Measurements from ENCODE around the gene PREX1.
"Not testable (repeated sequence)": the region's sequence is repeated elsewhere in the genome, so short reads cannot be mapped to it uniquely, and the experiment has no call there.

Gene PREX1

DNA sequence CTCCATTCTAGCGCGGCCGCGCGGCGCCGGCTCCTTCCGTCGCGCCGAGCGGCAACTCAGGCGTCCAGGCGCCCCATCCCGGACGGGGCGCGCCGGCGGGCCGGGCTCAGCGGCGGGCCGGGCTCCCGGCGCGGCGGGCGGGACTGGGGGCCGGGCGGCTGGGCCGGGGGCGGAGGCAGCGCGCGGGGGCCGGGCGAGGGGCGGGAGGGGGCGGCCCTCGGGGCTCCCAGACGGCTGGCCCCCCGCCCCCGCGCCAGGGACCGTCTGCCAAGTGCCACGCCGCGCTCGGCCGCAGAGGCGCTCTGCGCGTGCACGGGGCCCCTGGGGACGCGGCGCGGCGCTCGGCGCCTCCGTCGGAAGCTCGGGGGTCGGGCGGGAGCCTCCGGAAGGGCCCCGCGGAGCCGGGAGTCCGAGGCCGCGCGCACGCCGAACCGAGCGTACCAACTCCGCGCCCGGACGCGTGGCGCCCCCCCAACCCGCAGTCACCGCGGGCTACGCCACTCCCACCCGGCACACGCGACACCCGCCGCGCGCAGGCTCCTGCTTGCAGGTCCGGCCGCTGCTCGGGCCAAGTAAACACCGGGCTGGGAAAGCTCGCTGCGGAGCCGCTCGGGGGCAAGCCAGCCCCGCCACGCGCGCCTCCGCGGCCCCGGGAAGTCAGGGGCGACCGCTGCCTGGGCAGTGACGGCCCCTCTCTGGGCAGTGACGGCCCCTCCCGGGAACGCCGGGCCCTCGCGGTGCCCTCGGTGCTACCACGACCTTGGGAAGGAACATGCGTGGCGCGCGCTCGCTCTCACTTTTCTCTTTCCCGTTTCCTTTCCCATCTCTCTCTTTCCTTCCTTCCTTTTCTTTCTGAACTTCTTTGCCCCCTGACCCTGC is at the start of gene PREX1:
Gene PREX1 (minus strand): TSS at position 145 of the 879 bp plus-strand sequence. CDS start 139 bp downstream, at position 6.
- peak; percentile 74 for DNase-seq (ENCODE audit: low read depth)

- no peak for DNase-seq (ENCODE audit: low read depth)
These were observed 49.5 kb upstream of the PREX1 start for GRCh38 chr20:48877304-48877703.

DNA sequence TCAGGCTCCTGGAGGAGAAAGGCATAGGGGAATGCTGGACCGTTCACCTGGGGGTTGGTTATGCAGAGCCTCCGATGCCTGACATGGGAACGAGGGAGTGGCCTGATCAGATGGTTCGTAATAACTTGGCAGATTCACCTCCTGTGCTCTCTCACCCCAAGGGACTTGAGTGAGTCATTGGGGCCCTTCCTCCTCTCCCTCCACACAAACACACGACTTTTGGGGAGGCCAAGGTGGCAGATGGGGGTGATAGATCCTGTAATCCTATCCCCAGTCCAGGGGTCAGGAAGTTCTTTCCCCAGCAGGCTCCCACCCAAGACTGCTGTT is 48.1 kb upstream of the PREX1 start:
- DNase-seq (ENCODE audit: low read depth), result no peak

DNA sequence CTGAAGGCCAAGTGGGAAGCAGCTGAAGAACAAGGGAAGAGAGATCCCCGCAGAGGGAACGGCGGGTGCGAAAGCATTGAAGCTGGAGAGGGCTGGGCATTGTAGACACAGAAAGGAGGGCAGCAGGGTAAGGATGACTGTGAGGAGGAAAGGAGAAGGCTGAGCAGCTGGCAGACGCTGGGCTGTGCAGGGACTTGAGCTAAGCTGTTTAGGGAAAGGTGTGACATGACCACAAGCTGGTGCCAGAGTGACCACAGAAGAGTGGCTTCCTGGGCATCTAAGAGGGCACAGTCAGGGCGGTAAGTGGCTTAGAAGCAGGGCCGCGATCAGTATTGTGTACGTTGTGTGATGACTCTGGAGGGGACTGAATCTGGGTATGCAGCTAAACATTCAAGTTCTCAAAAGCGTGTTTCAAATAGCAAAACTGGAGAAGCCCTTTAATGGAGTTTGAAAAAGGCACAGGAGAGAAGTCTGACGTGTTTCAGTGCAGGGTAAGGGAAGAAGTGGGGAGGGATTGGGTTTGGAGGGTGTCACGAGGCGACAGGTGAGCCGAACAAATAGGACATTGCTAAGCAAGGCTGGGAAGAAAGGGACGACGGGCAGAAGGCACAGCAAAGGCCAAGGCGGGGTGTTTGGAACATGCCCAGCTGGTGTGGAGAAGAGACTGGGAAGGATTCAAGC is 47.6 kb upstream of the PREX1 start:
- no peak for DNase-seq (ENCODE audit: low read depth)

- DNase-seq (ENCODE audit: low read depth), result not testable (repeated sequence)
These were observed 41.6 kb upstream of the PREX1 start for GRCh38 chr20:48869442-48869841.

- no peak for DNase-seq (ENCODE audit: low read depth)
These were observed 39.1 kb upstream of the PREX1 start for GRCh38 chr20:48866936-48867335.

GRCh38 chr20:48864738-48865318 is 37.0 kb upstream of the PREX1 start:
- DNase-seq (ENCODE audit: low read depth), result no peak

DNA sequence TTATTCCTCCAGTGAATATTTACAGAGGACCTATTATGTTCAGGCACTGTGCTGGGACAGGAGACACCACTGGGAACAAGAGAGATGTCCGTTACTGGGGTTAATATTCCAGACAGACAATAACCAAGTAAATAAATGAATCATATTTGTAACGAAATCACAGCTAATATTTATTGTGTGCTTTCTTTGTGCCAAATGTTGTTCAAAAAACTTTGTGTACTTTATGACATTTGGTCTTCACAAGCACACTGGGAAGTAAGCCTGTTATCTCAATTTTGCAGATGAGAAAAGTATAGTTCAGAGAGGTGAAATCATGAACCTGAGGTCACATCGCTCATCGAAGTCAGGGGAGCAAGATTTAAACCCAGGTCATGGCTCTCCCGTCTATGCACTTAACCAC is 36.5 kb upstream of the PREX1 start:
- DNase-seq (ENCODE audit: low read depth), result no peak

DNA sequence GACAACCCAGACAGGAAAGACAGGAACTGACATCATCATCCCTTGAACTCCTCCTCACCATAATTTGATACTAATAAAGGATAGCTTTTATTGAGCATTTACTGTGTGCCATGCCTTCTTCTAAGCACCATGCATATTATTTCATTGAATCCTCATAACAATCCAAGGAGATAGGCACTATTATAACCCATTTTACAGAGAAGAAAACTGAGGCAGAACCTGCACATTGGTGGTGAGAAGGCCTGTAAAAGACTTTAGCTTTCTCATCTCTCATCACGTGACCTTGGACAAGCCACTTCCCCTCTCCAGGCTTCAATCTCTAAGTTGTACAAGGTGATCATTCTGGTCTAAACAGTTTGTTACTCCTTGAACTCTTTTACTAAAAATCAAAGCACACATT is 34.5 kb upstream of the PREX1 start:
- DNase-seq (ENCODE audit: low read depth), result no peak

- DNase-seq (ENCODE audit: low read depth), result no peak
These were observed 33.6 kb upstream of the PREX1 start for GRCh38 chr20:48861444-48861843.

DNA sequence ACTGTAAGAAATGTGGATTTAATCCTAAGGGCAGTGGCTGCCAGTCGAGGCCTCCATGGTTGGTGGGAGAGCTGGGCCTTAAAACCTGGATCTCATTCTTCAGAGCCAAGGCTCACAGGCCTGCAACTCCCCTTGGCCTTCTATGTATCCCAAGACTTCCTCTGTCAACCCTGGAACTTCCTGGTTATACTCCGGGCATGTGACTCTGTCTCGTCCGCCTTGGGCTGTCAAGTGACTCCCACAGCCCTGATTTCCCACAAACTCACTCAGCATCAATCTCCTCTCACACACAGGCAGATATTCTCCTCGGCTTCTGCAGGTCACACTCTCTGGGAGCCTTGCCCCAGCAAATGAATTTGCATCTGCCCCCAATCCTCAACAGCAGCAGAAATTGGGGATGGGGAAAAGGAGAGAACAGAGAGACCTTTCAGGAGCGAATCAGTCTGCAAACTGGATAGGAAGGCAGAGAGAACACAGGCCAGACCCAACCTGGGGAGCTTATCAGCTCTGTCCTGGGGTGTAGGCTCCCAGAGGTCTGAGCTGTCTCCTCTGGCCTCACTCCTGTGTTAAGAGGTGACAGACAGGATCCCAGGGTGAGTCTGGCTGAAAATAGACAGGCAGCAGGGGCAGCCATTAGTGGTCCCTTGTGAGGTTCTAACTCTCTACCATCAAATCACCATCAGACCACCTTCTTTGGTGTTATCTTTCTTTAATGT is 30.4 kb upstream of the PREX1 start:
- no peak for DNase-seq (ENCODE audit: low read depth)

DNA sequence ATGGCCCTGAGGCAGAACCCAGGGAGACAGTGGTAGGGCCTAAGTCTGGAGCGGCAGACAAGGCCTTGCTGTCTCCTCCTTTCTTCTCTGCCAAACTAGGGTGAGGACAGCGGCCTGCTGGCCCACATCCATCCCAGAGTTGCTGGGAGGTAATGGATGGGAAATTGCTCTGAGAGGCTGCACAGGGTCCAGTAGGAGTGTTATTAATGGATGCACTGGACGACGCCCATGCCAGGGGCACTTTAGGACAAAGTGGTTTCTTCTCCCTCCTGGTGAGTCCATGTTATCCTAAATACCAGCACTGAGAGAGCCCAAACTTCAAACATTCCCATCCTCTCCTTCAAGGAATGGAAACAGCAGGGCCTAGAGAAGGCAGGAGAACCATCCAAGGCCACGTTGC is 28.3 kb upstream of the PREX1 start:
- no peak for DNase-seq (ENCODE audit: low read depth)

GRCh38 chr20:48855046-48855445 is 27.2 kb upstream of the PREX1 start:
- no peak for DNase-seq (ENCODE audit: low read depth)

DNA sequence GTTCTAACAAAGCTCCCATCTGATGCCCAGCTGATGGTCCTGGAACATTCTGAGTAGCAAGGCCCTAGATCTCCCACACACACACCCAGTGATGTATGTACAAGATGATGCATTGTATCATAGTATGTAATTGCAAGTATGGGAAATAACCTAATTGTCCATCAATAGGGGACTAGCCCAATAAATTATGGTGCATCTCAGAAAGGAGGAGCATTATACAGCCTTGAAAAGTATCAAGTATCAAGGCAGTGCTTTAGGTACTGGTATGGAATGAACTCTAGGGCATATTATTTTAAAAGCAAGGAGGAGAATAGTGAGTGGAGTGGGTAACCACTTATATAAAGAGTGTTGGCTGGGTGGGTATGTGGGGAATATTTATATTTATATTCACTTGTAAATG is 24.8 kb upstream of the PREX1 start:
- no peak for DNase-seq (ENCODE audit: low read depth)

GRCh38 chr20:48851579-48851978 is 23.8 kb upstream of the PREX1 start:
- no peak for DNase-seq (ENCODE audit: low read depth)

- no peak for DNase-seq (ENCODE audit: low read depth)
These were observed 23.1 kb upstream of the PREX1 start for GRCh38 chr20:48850977-48851299.

DNA sequence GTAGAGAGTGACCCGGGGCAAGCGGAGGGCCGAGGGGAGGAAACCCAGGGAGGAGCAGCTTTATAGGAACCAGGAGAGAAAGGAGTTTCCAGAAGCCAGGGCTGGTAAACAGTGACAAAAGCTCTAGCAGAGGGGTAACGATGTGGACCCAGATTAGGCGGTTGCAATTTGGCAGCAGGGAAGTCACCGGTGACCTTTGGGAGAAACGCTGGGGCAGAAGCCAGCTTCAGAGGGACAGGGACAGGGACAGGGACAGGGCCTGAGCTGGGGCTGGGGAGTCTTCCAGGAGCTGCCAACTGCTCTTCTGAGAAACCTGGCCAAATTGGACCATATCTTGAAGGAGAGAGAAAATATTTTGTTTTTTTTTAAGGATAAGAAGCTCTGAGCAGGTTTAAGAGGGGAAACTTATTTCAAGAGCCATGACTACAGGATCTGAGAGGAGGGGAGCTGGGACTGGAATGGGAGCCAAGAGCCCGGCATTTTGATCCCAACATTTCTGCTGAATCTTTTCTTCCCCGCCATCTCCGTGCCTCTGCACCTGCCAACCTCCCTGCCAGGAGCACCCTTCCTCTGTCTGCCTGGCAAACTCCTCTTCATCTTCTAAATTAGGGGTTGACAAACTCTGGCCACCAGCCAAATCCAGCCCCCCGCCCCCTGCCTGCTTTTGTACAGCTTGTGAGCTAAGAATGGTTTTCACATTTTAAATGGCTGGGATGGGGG is 22.6 kb upstream of the PREX1 start:
- DNase-seq (ENCODE audit: low read depth), result no peak

GRCh38 chr20:48849779-48850178 is 22.0 kb upstream of the PREX1 start:
- DNase-seq (ENCODE audit: low read depth), result no peak

DNA sequence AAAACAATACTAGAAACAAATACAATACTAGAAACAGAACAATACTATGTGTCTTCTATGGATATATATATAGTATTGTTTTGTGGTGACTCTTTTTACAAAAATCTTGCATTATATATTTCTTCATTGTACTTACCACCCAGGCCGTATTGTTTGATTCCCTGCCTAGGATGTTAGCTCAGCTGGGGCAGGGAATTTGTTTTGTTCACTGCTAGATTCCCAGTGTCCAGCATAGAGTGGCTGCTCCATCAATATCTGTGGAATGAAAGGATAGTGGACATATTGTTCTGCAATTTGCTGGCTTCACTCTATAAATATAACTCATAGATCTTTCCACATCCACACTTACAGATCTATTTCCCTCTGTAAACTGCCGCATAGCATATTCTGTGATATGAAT is 21.5 kb upstream of the PREX1 start:
- no peak for DNase-seq (ENCODE audit: low read depth)

DNA sequence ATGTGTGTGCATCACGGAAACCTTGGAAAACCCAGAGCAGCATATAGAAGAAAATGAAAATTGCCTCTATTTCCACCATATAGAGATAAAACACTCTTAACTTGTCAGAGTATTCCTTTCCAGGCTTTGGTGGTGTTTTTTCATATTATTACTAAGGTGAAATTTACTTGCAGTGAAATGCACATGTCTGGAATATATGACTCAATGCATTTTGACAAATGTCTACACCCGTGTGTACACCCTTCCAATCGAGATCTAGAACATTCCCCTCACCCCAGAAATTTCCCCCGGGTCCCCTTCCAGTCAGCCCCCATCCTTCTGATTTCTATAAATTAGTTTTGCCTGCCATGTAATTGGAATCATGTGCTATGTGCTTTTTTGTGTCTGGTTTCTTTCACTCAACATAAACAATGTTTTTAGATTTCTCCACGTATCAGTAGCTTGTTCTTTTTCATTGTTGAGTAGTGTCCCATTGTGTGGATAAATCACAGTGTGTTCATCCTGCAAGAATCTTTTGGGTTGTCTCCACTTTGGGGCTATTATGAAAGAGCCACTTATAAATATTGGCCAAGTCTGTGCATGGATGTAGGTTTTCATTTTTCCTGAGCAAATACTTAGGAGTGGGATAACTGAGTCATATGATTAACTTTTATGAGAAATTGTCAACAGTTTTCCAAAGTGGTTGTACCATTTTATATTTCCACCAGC is 19.9 kb upstream of the PREX1 start:
- no peak for DNase-seq (ENCODE audit: low read depth)

All from activated T-cell treated with anti-CD3 and anti-CD28 coated beads for 1 hour (primary cell).